OCI-M2 (cell line): ENCODE data around the gene SMTN.
"Not testable (repeated sequence)": the region's sequence is repeated elsewhere in the genome, so short reads cannot be mapped to it uniquely, and the experiment has no call there.

Experiments used
- DNase-seq: peaks from one replicate; lab custom pipeline; 2025; ENCODE audit not compliant: unreplicated experiment; lab: John Stamatoyannopoulos, UW

Gene SMTN

GRCh38 chr22:31080848-31081649 lies at the start of gene SMTN:
Gene SMTN, plus strand, starts transcription at chr22:31081318. Its CDS starts 1,941 bp downstream, at chr22:31083259.
- DNase-seq, result peak; percentile 45

GRCh38 chr22:31036671-31037550 lies 44.2 kb upstream of the SMTN start:
- no peak for DNase-seq

- no peak for DNase-seq
Measured at GRCh38 chr22:31038686-31039085, 42.4 kb upstream of the SMTN start.

DNA sequence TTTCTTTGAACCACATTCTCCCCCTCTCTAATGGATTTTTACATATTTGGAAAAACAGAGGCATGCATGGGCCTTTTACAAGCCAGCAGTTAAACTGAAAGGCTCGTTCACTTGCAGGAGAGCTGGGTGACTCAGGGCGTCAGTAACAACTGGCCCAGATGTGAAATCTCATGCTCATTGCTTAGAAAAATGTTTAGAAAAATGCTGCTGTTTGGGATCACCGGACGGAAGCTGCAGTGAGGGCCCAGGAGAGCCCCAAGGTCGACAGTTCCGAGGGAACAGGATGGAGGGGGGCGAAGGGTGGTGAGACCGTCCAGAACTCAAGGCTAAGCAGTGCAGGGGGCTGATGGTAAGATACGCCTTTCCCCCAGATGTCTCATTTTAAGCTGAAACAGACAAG lies 41.7 kb upstream of the SMTN start:
- DNase-seq, result no peak

DNA sequence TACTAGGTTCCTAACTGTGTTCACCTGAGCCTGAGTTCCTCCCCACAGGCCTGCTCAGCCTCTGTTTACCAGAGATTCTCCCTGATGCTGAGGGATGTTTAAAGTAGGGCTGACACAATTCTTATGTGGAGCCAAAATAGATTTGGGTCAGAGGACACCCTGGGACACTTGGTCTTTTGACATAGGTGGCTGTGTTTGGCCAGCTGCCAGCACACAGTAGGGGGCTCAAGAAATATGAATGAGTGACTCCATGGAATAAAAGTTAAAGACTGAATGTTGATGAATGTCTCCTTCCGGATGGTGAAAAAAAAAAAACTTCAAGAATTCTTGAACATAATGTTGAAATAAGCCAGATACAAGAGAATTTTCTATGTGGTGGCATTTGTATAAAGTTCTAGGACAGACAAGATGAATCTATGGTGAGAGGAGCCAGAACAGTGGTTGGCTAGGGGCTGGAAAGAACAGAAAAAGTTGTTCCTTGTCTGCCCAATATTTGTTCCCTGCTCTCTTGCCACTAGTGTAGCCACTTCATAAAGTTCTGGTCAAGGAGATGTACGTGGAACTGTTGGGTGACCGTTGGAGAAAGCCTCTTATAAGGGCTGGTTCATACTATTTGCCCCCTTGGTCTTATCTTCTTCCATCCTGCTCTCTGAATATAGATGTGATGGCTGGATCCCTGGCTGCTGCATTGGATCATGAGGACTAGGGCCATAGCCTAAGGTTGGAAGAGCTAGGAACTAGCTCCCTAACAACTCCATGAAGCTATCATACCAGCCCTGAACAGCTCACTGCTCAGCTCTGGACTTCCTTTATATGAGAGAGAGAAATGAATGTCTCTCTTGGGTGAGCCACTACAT lies 40.3 kb upstream of the SMTN start:
- no peak for DNase-seq

DNA sequence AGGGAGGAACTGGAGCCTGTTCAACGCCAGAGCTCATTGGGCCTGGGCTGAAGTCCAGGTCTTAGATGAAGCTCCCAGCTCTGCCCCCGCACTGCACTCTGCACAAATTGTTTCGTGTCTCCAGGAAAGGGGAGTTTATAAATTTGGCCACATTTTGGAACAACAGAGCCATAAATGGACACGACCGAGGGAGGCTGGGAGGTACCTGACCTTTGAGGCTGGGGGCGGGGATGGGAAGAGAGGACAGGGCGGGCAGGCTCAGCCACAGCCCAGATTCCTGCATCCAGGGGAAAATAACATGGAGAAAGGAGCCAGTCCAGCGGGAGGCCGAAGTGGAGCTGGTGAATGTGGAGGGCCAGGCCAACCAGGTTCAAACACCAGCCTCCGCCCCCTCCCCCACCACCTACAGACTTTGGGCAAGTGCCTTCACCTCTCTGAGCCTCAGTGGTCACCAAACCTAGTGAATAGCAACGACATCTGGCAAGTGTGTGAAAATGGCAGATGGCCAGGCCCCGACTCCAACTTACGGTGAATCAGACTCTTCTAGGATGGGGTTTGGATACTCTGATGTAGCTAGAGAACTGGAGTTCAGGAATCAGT lies 36.8 kb upstream of the SMTN start:
- DNase-seq, result no peak

DNA sequence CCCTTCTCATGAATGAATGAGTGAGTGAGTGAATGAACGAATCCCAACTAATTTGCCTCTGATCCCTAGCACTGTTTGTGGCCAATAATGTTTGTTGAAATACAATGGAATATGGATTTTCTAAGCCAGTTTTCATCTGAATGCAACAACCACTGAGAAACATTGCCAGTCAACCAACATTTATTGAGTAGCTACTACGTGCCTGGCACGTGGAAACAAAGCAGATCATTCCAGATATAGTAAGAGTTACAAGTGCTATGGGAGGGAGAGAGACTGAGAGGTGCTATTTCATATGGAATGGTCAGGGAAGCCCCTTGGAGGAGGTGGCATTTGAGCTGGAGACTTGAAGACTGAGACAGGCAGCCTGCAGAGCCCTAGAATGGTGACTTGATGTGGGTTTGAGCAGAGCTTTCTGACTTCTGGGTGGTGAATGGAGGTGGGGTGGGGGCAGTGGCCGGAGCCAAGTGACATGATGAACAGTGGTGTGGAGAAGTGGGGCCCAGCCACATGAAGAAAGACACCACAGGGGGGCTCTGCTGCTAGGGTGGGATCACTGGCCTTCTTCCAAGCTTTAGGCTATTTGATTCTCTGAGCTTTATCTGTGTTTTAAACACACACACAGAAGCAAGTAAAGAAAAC lies 35.1 kb upstream of the SMTN start:
- DNase-seq, result no peak

DNA sequence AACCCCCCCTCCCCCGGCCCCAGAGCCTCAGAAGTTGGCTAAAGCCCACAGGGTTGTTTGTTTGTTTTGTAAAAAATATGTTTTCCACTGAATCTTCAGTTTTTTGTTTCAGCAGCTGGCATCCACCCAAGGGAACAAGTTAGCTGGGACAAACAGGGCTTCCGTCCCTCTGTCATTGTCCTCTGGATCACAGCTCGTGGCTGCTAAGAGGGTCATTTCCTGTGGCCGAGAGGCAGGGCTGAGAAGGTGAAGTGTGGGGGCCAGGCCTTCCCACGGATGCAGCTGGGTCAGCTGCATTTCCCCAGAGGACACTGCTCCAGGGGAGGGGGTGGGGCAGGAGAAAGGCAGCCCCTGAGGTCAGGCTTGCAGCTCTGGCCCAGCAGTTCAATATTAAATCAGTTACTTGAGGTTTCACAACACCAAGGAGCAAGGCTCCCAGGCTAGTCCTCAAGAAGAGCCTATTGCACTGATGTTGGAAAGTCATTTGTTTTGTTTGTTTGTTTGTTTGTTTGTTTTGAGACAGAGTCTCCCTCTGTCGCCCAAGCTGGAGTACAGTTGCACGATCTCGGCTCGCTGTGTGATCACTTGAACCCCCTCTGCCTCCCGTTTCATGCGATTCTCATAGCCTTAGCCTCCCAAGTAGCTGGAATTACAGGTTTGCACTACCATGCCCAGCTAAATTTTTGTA lies 34.4 kb upstream of the SMTN start:
- DNase-seq, result no peak

- DNase-seq, result no peak
Measured at GRCh38 chr22:31048570-31048969, 32.5 kb upstream of the SMTN start.

DNA sequence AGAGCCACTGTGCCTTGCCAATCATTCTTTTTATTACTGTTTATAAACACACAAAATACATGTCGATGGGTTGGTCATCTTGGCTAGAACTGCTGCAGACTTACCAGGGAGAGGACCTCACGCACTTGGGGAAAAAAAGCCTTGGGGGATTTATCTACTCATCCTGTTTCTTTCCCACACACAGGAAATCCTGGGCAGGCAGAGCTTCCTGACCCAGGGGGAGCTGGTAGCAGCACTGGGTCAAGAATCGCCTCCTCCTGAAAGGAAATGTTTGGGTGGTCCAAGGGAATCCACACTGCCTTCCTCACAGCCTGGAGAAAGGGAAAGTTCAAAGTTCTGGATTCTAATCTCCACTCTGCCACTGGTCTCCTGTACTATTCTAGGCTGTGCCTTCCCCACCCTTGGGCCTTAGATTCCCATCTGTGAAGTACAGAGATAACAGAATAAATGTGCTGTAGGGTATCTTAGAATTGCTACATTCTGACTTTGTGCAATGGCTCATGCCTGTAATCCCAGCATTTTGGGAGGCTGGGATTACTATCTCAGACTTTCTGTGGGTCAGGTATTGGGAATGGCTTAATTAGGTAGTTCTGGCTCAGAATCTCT lies 31.2 kb upstream of the SMTN start:
- DNase-seq, result no peak

DNA sequence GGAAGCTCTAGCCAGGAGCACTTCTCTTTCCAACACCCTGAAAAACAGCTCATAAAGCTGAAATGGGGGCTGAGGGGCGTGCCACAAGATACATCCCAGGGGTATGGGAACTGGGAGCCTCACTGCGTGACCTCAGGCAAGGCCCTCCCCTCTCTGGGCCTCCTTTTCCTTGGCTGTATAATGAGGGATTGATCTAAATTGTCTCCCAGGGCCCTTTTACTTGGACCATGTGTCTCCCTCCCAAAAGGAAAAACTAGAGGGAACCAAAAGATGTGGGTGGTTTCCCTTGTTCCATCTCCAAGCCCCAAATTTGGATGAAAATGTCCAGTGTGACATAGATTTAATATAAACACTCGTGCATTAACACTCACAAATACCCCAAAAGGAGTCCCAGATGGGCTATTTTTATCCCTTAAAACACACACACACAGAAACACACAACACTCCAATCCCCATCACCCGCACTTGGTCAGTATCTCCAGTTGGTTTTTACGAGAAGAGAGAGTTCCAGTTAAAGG lies 25.9 kb upstream of the SMTN start:
- DNase-seq, result no peak

DNA sequence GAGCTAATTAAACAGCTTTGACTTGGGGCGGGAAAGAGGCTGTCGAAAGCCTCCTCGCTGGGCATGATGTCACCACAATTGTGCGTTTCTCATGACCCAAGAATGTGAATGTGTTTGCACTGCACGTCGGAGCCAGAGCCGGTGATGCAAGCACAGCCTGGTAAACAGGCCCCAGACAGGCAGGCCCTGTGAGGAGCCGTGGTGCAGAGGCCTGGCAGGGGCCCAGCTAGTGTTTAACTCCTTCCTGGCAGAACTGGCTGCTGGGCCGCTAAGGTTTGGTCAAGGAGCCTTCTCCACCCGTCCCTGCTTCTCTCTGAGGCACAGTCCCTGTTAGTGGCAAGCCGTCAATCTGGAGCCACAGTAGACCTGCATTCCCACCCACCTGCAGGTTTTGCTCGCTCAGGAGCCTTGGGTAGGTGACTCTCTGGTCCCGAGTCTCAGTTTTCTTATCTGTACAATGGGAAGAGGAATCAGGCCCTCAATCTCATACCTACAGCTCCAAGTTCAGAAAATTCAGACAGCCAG lies 25.4 kb upstream of the SMTN start:
- no peak for DNase-seq

- no peak for DNase-seq
Measured at GRCh38 chr22:31056986-31057599, 24.0 kb upstream of the SMTN start.

DNA sequence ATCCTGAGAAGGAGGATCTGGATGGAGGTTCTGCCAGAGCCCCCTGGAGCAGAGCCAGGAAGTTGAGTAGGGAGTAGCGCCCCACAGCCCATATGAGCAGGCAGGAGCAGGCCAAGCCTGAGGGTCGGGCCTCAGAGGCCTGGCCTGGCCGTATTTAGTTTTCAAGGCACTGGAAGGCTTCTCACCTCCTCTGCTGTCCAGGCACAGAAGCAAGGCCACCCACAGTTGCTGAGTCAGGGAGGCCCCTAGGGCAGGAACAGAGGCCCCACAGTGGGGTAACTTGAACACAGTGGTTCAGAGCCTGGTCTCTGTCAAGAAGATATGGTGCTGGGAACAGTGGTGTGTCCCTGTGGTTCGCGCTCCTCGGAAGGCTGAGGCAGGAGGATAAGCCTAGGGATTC lies 21.5 kb upstream of the SMTN start:
- DNase-seq, result not testable (repeated sequence)

GRCh38 chr22:31062566-31063230 lies 18.4 kb upstream of the SMTN start:
- DNase-seq, result no peak

GRCh38 chr22:31064369-31064768 lies 16.7 kb upstream of the SMTN start:
- no peak for DNase-seq

DNA sequence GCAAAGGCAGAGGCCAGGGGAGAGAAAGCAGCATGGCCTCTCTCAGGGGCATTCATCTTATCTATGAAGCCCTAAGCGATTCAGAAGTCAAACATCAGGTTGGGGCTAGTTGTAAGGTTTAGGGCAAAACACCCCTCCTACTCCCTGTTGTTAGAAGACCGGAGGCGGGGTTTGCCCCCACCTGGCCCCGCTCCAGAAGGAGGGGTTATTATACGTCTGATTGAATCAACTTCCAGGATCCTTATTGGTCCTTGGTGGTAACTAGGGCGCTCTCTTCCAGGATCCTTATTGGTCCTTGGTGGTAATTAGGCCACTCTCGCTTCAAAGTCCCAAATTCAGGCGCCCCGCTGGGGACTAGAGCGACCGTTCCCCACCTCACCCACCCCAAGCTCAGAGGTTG lies 12.1 kb upstream of the SMTN start:
- no peak for DNase-seq
